PFSK-1 (cell line): ENCODE data around the gene ALKBH5.

Experiments used
- FOXP2 ChIP-seq: optimal IDR thresholded peaks from 2 replicates; pipeline ENCODE3; 2011; ENCODE audit warnings: borderline replicate concordance, control low read depth, inconsistent platforms; ENCODE audit not compliant: insufficient read depth; ENCODE audit errors: extremely low read length, extremely low read depth
- POLR2AphosphoS5 ChIP-seq: IDR thresholded peaks from 2 replicates; pipeline ENCODE4 v1.6.1; 2012; ENCODE audit warnings: low read depth, mild to moderate bottlenecking, control low read depth, low read length, moderate library complexity
- SIN3A ChIP-seq: IDR thresholded peaks from 2 replicates; pipeline ENCODE4 v1.6.1; 2012; ENCODE audit warnings: mild to moderate bottlenecking, low read length, moderate library complexity, borderline replicate concordance; ENCODE audit not compliant: insufficient read depth
- TAF1 ChIP-seq: IDR thresholded peaks from 2 replicates; pipeline ENCODE4 v1.6.1; 2012; ENCODE audit warnings: low read length, control low read depth, borderline replicate concordance; ENCODE audit not compliant: insufficient read depth

- TF ChIP-seq FOXP2 (no peak), TAF1 (no peak), POLR2AphosphoS5 (no peak), SIN3A (no peak)
Observed at GRCh38 chr17:18146980-18147379, 36.6 kb upstream of the ALKBH5 start.
